SK-N-SH (cell line): ENCODE measurements around the gene TTC17. TPM values are rescaled to one million over a fixed set of nuclear protein-coding genes. Genes with fewer than 3 reads are reported as not detected.

Source experiments
- CTCF ChIA-PET: fragments of 300-600, 350-600 bp; formaldehyde crosslinking; extraction: SDS; loops from one replicate; lab custom pipeline; 2021; lab: Yijun Ruan, JAX
- POLR2A ChIA-PET: fragments of 350-600 bp; sonication (Branson Sonifier 250); formaldehyde crosslinking; extraction: SDS; loops from one replicate; lab custom pipeline; 2020; ENCODE audit warnings: antibody characterized with exemption, inconsistent platforms; lab: Yijun Ruan, JAX
- DNase-seq: peaks from one replicate; pipeline ENCODE4 v3.0.0; 2012
- H2AFZ ChIP-seq: fragments of 200-600 bp; sonication (generic); 2 replicates; pipeline ENCODE4 v1.8.1; 2016; ENCODE audit warnings: antibody characterized with exemption, mild to moderate bottlenecking, low read depth
- H3F3A ChIP-seq: fragments of 200-600 bp; sonication (generic); replicated peaks from 2 replicates; pipeline ENCODE3; 2016; ENCODE audit warnings: antibody characterized with exemption, mild to moderate bottlenecking; ENCODE audit not compliant: insufficient read depth
- H3K27ac ChIP-seq, 2 experiments: fragments of 200-500 bp in 1 of 2; fragments of 200-600 bp in 1 of 2; sonication (Bioruptor generic) in 1 of 2; sonication (generic), shearing (Covaris generic) in 1 of 2; 2 replicates each; pipeline versions ENCODE4 v1.5.1 to v1.6.1; 2014 to 2016; ENCODE audit warnings: low read depth in 2 of 2, inconsistent platforms in 1 of 2, low read length in 1 of 2, mild to moderate bottlenecking in 1 of 2, mixed read lengths in 1 of 2
- H3K27me3 ChIP-seq: fragments of 200-600 bp; sonication (generic), shearing (Covaris generic); 2 replicates; pipeline ENCODE4 v1.6.1; 2016; ENCODE audit warnings: mixed run types; ENCODE audit not compliant: insufficient read depth
- H3K36me3 ChIP-seq, 2 experiments: fragments of 200-500 bp in 1 of 2; fragments of 200-600 bp in 1 of 2; sonication (Bioruptor generic) in 1 of 2; sonication (generic) in 1 of 2; replicated peaks in 1 of 2; 2 replicates each; pipeline versions ENCODE3 to v1.5.1; 2014 to 2016; ENCODE audit warnings: low read length in 1 of 2, mild to moderate bottlenecking in 1 of 2; ENCODE audit not compliant: insufficient read depth in 2 of 2, control insufficient read depth in 1 of 2
- H3K4me1 ChIP-seq, 2 experiments: fragments of 200-500 bp in 1 of 2; fragments of 200-600 bp in 1 of 2; sonication (Bioruptor generic) in 1 of 2; sonication (generic), shearing (Covaris generic) in 1 of 2; 2 replicates each; pipeline versions ENCODE4 v1.5.1 to v1.6.1; 2014 to 2016; ENCODE audit warnings: low read depth in 1 of 2, low read length in 1 of 2, mixed run types in 1 of 2; ENCODE audit not compliant: insufficient read depth in 2 of 2, control insufficient read depth in 1 of 2
- H3K4me2 ChIP-seq: fragments of 200-600 bp; sonication (generic), shearing (Covaris generic); 2 replicates; pipeline ENCODE4 v1.6.1; 2017; ENCODE audit warnings: mixed run types
- H3K4me3 ChIP-seq, 2 experiments: fragments of 200-500 bp in 1 of 2; fragments of 200-600 bp in 1 of 2; sonication (Bioruptor generic) in 1 of 2; sonication (generic), shearing (Covaris generic) in 1 of 2; 2 replicates each; pipeline versions ENCODE4 v1.5.1 to v1.8.1; 2014 to 2016; ENCODE audit warnings: low read depth in 2 of 2, inconsistent platforms in 1 of 2, low read length in 1 of 2, mild to moderate bottlenecking in 1 of 2, mixed read lengths in 1 of 2, moderate library complexity in 1 of 2
- H3K79me2 ChIP-seq: fragments of 200-600 bp; sonication (generic); 2 replicates; pipeline ENCODE4 v1.8.1; 2017; ENCODE audit warnings: mild to moderate bottlenecking; ENCODE audit not compliant: insufficient read depth
- H3K9ac ChIP-seq: fragments of 200-600 bp; sonication (generic); 2 replicates; pipeline ENCODE4 v1.6.1; 2017; ENCODE audit warnings: mixed run types
- H3K9me2 ChIP-seq: fragments of 200-600 bp; sonication (generic); 2 replicates; pipeline ENCODE4 v1.6.1; 2017; ENCODE audit warnings: mixed run types
- H3K9me3 ChIP-seq: fragments of 200-600 bp; sonication (generic); 2 replicates; pipeline ENCODE4 v1.6.1; 2017; ENCODE audit warnings: mixed run types, mild to moderate bottlenecking, moderate library complexity
- H4K20me1 ChIP-seq: fragments of 200-600 bp; sonication (generic); 2 replicates; pipeline ENCODE4 v1.6.1; 2017; ENCODE audit warnings: mild to moderate bottlenecking, mixed run types; ENCODE audit not compliant: insufficient read depth
- CHD2 ChIP-seq: fragments of 150-350 bp; IDR thresholded peaks from 2 replicates; pipeline ENCODE4 v1.6.1; 2018; ENCODE audit warnings: low read length; ENCODE audit not compliant: partially characterized antibody
- CTCF ChIP-seq: fragments of 200-600 bp; sonication (generic); IDR thresholded peaks from 2 replicates; pipeline ENCODE4 v1.6.1; 2017; ENCODE audit warnings: antibody characterized with exemption, mild to moderate bottlenecking, moderate library complexity
- ELF1 ChIP-seq: IDR thresholded peaks from 2 replicates; pipeline ENCODE4 v1.4.0; 2012
- EZH2phosphoT487 ChIP-seq: fragments of 200-600 bp; sonication (generic); IDR thresholded peaks from 2 replicates; pipeline ENCODE4 v1.6.1; 2017; ENCODE audit warnings: low read depth, mixed run types, mild to moderate bottlenecking, antibody characterized with exemption, moderate library complexity, borderline replicate concordance
- FOXJ3 ChIP-seq: sonication (generic); formaldehyde crosslinking; IDR thresholded peaks from 2 replicates; pipeline ENCODE4 v1.5.1; 2020; ENCODE audit warnings: mild to moderate bottlenecking, missing genetic modification reagents
- FOXM1 ChIP-seq: IDR thresholded peaks from 2 replicates; pipeline ENCODE4 v1.4.0; 2012; ENCODE audit warnings: low read depth, mild to moderate bottlenecking
- GATA2 ChIP-seq: sonication (generic); formaldehyde crosslinking; IDR thresholded peaks from 2 replicates; pipeline ENCODE4 v1.5.0; 2020; ENCODE audit warnings: mild to moderate bottlenecking, missing genetic modification reagents
- JUND ChIP-seq: IDR thresholded peaks from 2 replicates; pipeline ENCODE4 v1.4.0; 2012
- NFIC ChIP-seq: IDR thresholded peaks from 2 replicates; pipeline ENCODE4 v1.4.0; 2012; ENCODE audit warnings: borderline replicate concordance
- NRF1 ChIP-seq: IDR thresholded peaks from 2 replicates; pipeline ENCODE4 v1.6.1; 2012; ENCODE audit warnings: low read depth, mild to moderate bottlenecking, low read length
- PBX3 ChIP-seq: IDR thresholded peaks from 2 replicates; pipeline ENCODE4; 2012
- POLR2AphosphoS5 ChIP-seq: IDR thresholded peaks from 2 replicates; pipeline ENCODE4 v1.6.1; 2012; ENCODE audit warnings: low read depth, low read length
- RFX5 ChIP-seq: IDR thresholded peaks from 2 replicates; pipeline ENCODE4 v1.6.1; 2012; ENCODE audit warnings: mild to moderate bottlenecking, improper control_type of control experiment, low read length
- TEAD4 ChIP-seq: IDR thresholded peaks from 2 replicates; pipeline ENCODE4 v1.4.0; 2012; ENCODE audit warnings: mild to moderate bottlenecking, borderline replicate concordance; ENCODE audit not compliant: insufficient read depth
- WGBS: methylation state at CpG from one replicate; pipeline ENCODE4 v1.1.6; 2017; ENCODE audit warnings: low lambda C conversion rate; 5-methylcytosine and 5-hydroxymethylcytosine counted together
- polyA plus RNA-seq, 3 experiments: library from polyadenylated mRNA; depleted of rRNA; stranded (reverse); fragments of >200 nt; gene quantifications; 2 replicates each; pipeline ENCODE4 v1.2.3, GENCODE V29; 2012
- TF ChIP-seq, protein P1 (sequence below): IDR thresholded peaks from 2 replicates; pipeline ENCODE4 v1.6.1; 2012; ENCODE audit warnings: mild to moderate bottlenecking, low read depth, low read length, moderate library complexity

Gene TTC17
- polyA plus RNA-seq, 1 of the 3 experiments (the other 2 are of a cell fraction), result 66.0 TPM

DNA sequence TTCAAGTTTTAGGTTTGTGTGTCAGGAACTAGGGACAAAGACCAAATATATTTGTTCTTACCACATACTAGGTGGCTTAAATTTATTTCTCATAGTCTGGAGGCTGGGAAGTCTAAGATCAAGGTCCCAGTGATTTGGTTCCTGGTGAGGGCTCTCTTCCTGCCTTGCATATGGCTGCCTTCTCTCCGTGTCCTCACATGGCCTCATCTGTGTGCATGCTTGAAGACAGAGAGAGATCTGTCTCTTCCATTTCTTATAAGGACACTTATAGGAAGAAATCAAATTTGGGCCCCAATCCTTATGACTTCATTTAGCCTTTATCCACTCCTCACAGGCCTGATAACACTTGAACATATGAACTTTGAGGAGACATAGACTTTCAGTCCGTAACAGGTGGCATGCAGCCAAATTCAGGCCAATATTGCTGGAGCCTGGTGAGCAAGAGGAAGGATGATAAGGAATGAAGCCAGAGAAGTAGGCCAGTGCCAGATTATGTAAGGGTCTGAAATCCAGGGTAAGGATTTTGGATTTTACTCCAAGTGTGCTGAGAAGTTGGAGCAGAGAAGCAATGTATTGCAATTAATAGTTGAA is 35.1 kb downstream of the TTC17 start:
- no peak overlapping the region for H3K4me3 ChIP-seq
- no peak overlapping the region for H2AFZ ChIP-seq
- no peak overlapping the region for H3K27ac ChIP-seq
- H3K9me3 ChIP-seq, result no peaks in the 10 kb centered on the region
- H3K4me2 ChIP-seq, result no peak overlapping the region
- H3K27me3 ChIP-seq, result no peaks in the 10 kb centered on the region
- WGBS, result 97% methylated on average over 2 of the region's 2 CpGs
- H3K79me2 ChIP-seq, result 0 out of 2 replicates have a peak, but pooled peaks cover 3% of the 10 kb centered on the region
- POLR2A ChIA-PET, result no interaction called here
- peaks cover 75 to 81% of the 10 kb centered on the region in 2 experiments for H3K36me3 ChIP-seq
- H3K9me2 ChIP-seq, result no peaks in the 10 kb centered on the region
- no peak for DNase-seq
- no peak for TF ChIP-seq ELF1
- TF ChIP-seq RFX5, result no peak
- TF ChIP-seq FOXJ3 (CRISPR knock-in tag), result no peak
- TF ChIP-seq FOXM1, result no peak
- TF ChIP-seq, protein P1, sequence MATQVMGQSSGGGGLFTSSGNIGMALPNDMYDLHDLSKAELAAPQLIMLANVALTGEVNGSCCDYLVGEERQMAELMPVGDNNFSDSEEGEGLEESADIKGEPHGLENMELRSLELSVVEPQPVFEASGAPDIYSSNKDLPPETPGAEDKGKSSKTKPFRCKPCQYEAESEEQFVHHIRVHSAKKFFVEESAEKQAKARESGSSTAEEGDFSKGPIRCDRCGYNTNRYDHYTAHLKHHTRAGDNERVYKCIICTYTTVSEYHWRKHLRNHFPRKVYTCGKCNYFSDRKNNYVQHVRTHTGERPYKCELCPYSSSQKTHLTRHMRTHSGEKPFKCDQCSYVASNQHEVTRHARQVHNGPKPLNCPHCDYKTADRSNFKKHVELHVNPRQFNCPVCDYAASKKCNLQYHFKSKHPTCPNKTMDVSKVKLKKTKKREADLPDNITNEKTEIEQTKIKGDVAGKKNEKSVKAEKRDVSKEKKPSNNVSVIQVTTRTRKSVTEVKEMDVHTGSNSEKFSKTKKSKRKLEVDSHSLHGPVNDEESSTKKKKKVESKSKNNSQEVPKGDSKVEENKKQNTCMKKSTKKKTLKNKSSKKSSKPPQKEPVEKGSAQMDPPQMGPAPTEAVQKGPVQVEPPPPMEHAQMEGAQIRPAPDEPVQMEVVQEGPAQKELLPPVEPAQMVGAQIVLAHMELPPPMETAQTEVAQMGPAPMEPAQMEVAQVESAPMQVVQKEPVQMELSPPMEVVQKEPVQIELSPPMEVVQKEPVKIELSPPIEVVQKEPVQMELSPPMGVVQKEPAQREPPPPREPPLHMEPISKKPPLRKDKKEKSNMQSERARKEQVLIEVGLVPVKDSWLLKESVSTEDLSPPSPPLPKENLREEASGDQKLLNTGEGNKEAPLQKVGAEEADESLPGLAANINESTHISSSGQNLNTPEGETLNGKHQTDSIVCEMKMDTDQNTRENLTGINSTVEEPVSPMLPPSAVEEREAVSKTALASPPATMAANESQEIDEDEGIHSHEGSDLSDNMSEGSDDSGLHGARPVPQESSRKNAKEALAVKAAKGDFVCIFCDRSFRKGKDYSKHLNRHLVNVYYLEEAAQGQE, result no peak
- no peak for TF ChIP-seq NFIC
- no peak for TF ChIP-seq POLR2AphosphoS5
- no peak for TF ChIP-seq TEAD4
- TF ChIP-seq NRF1, result no peak
- no peak for TF ChIP-seq GATA2
- TF ChIP-seq CHD2, result no peak
- no peak for TF ChIP-seq PBX3
- no peak for TF ChIP-seq JUND
- TF ChIP-seq EZH2phosphoT487, result no peak
- TF ChIP-seq CTCF, result no peak
- CTCF ChIA-PET, result interaction anchor here (1.1 to 1.4 kb wide), 3 partner anchors 13 to 26 kb away, joined by 3 to 4 read pairs (median 4); no protein-coding TSS in a partner anchor
- no peaks in the 10 kb centered on the region for H4K20me1 ChIP-seq
- H3F3A ChIP-seq, result no peaks in the 10 kb centered on the region
- no peak overlapping the region for H3K9ac ChIP-seq
- H3K4me1 ChIP-seq, result no peaks in the 10 kb centered on the region
